ENCODE data around the gene RASSF10. TPM values are rescaled to one million over a fixed set of nuclear protein-coding genes. Genes with fewer than 3 reads are reported as not detected.

Gene RASSF10
- total and polyA plus RNA-seq, 2 experiments from 2014 or later: not detected

DNA sequence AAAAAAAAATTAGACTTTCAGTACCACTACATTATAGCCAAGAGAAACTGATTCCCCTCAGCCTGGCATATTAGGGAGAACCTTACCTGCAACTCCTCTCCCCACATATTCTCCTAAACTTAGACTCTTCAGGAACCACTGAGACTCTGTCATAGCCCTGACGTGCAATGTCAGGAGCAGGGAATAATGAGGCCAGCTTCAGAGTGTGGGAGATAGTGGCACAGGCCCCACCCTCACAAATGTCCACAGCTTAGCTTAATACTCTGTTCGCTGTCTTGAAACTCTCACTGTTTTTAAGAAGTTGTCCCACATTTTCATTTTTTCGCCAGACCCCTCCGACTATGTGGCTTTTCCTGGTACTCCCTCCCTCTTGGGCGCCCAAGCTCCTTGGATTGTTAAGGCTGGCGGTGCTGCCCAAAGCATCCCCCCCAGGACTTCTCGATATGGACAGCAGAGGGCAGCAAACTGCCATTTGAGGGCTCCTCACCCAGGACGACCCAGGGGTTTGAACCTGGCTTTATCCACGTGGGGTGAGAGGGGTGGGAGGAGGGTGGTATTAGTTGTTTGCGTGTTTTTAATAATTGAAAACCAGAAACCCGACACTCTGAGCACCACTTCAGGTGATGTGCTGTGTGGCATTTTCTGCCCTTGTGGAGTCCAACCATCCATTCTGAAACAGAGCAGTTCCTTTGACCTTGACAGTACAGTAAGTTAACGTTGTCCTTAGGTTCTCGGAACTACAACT, 45.2 kb upstream of the RASSF10 start:
- in situ Hi-C loops (cut with MboI): loop anchor here (5.0 to 10.0 kb wide), 2 partner anchors 188 to 381 kb away; no protein-coding TSS in a partner anchor
- Histone ChIP-seq H3K27me3 (replicated peaks; ENCODE audit: insufficient read depth) (no peaks in the 10 kb centered on the region), H3F3A (ENCODE audit: insufficient read depth) (no peaks in the 10 kb centered on the region), H4K20me1 (ENCODE audit: insufficient read depth) (no peaks in the 10 kb centered on the region), H3K4me1 (ENCODE audit: insufficient read depth) (peaks cover 3% of the 10 kb centered on the region; the same call in 1 of the 2 replicates), H3K9me3 (ENCODE audit: low read depth) (no peaks in the 10 kb centered on the region), H3K27ac (no peak overlapping the region), H3K36me3 (ENCODE audit: low read depth) (no peaks in the 10 kb centered on the region), H3K9me2 (ENCODE audit: insufficient read depth) (no peaks in the 10 kb centered on the region), H3K4me3 (no peak overlapping the region), H3K4me2 (ENCODE audit: unreplicated experiment) (no peak overlapping the region), H3K79me2 (ENCODE audit: insufficient read depth) (no peaks in the 10 kb centered on the region), H3K9ac (no peak overlapping the region), H2AFZ (peak overlapping the region; percentile 38; the same call in 1 of the 2 replicates)
- WGBS, 2 experiments (ENCODE audit: low coverage in 1 of 2, low lambda C conversion rate in 2 of 2, missing lambda C conversion rate in 2 of 2): 8 to 9% methylated on average over 13 of the region's 13 CpGs
- peak; percentile 73 for DNase-seq
- no peak for TF ChIP-seq EZH2 (IDR thresholded peaks at IDR 0.05; ENCODE audit: insufficient read depth, poor library complexity, severe bottlenecking)
- no peak for TF ChIP-seq EZH2phosphoT487 (IDR thresholded peaks at IDR 0.05; ENCODE audit: insufficient read depth, low read depth)

DNA sequence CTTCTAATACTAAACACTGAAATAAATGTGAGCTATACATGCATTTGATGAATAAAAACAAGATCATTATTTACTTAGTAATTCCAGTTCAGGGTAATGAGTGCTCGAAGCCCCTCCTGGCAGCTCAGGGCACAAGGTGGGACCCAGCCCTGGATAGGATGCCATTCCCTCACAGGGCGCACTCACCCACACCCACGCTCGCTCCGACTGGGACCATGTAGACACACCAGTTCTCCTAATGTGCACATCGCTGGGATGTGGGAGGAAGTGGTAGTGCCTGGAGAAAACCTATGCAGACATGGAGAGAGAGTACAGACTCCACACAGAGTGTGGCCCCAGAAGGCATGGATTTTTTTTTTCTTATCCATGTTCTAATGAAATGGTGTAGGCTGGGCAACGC, 44.5 kb upstream of the RASSF10 start:
- in situ Hi-C loops (cut with MboI): loop anchor here (5.0 to 10.0 kb wide), 2 partner anchors 188 to 380 kb away; no protein-coding TSS in a partner anchor
- TF ChIP-seq EZH2phosphoT487 (IDR thresholded peaks at IDR 0.05; ENCODE audit: insufficient read depth, low read depth) (no peak), EZH2 (IDR thresholded peaks at IDR 0.05; ENCODE audit: insufficient read depth, poor library complexity, severe bottlenecking) (no peak)

DNA sequence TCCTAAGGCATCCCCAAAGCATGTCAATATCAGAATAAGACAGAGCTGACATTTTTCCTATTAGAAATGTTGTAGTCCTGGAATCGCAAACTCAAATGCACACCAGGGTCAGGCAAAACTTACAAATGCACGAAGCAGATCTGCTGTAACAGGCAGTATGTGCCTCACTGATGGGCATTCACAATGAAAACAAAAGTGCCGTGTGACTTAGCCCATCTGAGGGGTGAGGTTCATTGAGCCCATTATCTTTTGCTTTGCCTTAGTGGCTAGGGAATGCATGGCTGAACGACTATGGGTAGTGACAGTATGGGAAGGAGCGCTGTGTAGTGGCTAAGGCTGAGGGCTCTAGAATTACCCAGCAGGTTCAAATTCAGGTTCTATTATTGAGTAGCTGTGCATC, 43.1 kb upstream of the RASSF10 start:
- Histone ChIP-seq H3K79me2 (ENCODE audit: insufficient read depth) (no peaks in the 10 kb centered on the region), H3K36me3 (ENCODE audit: low read depth) (no peaks in the 10 kb centered on the region), H3K9me3 (ENCODE audit: low read depth) (no peaks in the 10 kb centered on the region), H3F3A (ENCODE audit: insufficient read depth) (no peaks in the 10 kb centered on the region), H3K4me1 (ENCODE audit: insufficient read depth) (peaks cover 3% of the 10 kb centered on the region; the same call in 1 of the 2 replicates), H3K27me3 (replicated peaks; ENCODE audit: insufficient read depth) (no peaks in the 10 kb centered on the region), H4K20me1 (ENCODE audit: insufficient read depth) (no peaks in the 10 kb centered on the region), H3K9ac (no peak overlapping the region), H2AFZ (no peak overlapping the region), H3K4me2 (ENCODE audit: unreplicated experiment) (no peak overlapping the region), H3K9me2 (ENCODE audit: insufficient read depth) (no peaks in the 10 kb centered on the region), H3K27ac (no peak overlapping the region), H3K4me3 (no peak overlapping the region)
- in situ Hi-C loops (cut with MboI): loop anchor here (10.0 kb wide), 1 partner anchor 379 kb away; no protein-coding TSS in a partner anchor
- WGBS, 2 experiments (ENCODE audit: low coverage in 1 of 2, low lambda C conversion rate in 2 of 2, missing lambda C conversion rate in 2 of 2): 81 to 86% methylated on average over 5 of the region's 5 CpGs
- TF ChIP-seq EZH2 (IDR thresholded peaks at IDR 0.05; ENCODE audit: insufficient read depth, poor library complexity, severe bottlenecking): no peak
- no peak for TF ChIP-seq EZH2phosphoT487 (IDR thresholded peaks at IDR 0.05; ENCODE audit: insufficient read depth, low read depth)
- no peak for DNase-seq

More for the DNA sequence above, 44.5 kb upstream of the RASSF10 start:
- Histone ChIP-seq H3K27me3 (replicated peaks; ENCODE audit: insufficient read depth) (no peaks in the 10 kb centered on the region), H2AFZ (no peak overlapping the region), H3K9me3 (ENCODE audit: low read depth) (no peaks in the 10 kb centered on the region), H3K27ac (no peak overlapping the region), H3F3A (ENCODE audit: insufficient read depth) (no peaks in the 10 kb centered on the region), H4K20me1 (ENCODE audit: insufficient read depth) (no peaks in the 10 kb centered on the region), H3K9me2 (ENCODE audit: insufficient read depth) (no peaks in the 10 kb centered on the region), H3K9ac (no peak overlapping the region), H3K4me3 (no peak overlapping the region), H3K4me1 (ENCODE audit: insufficient read depth) (peaks cover 3% of the 10 kb centered on the region; the same call in 1 of the 2 replicates), H3K36me3 (ENCODE audit: low read depth) (no peaks in the 10 kb centered on the region), H3K4me2 (ENCODE audit: unreplicated experiment) (no peak overlapping the region), H3K79me2 (ENCODE audit: insufficient read depth) (no peaks in the 10 kb centered on the region)
- 79 to 81% methylated on average over 7 of the region's 7 CpGs for WGBS, 2 experiments (ENCODE audit: low coverage in 1 of 2, low lambda C conversion rate in 2 of 2, missing lambda C conversion rate in 2 of 2)
- no peak for DNase-seq

DNA sequence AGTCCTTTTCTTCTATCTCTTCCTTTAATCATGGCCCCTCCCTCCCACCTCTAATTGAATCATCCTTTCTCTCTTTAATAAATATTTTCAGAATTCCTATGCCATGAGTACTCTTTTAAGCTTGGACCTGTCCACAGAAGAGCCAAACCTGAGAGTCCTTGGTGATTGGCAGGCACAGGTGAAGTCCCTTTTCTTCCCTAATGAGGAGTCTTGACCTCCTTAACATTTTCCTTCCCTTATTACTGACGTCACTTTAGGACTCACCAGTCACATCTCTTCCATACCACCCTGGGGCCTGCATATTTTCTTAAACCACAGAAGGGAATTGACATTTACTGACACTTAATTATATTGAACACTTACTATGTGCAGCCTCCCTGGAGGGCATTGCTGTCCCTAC, 41.0 kb upstream of the RASSF10 start:
- no peaks in the 10 kb centered on the region for H3F3A ChIP-seq (ENCODE audit: insufficient read depth)
- in situ Hi-C loops (cut with MboI): loop anchor here (10.0 kb wide), 1 partner anchor 377 kb away; no protein-coding TSS in a partner anchor
- H3K9me3 ChIP-seq (ENCODE audit: low read depth): no peaks in the 10 kb centered on the region
- no peak overlapping the region for H3K4me3 ChIP-seq
- H2AFZ ChIP-seq: no peak overlapping the region
- no peaks in the 10 kb centered on the region for H4K20me1 ChIP-seq (ENCODE audit: insufficient read depth)
- H3K4me1 ChIP-seq (ENCODE audit: insufficient read depth): peaks cover 3% of the 10 kb centered on the region; the same call in 1 of the 2 replicates
- no peak for DNase-seq
- no peak overlapping the region for H3K4me2 ChIP-seq (ENCODE audit: unreplicated experiment)
- no peak overlapping the region for H3K27ac ChIP-seq
- no peaks in the 10 kb centered on the region for H3K79me2 ChIP-seq (ENCODE audit: insufficient read depth)
- H3K36me3 ChIP-seq (ENCODE audit: low read depth): no peaks in the 10 kb centered on the region
- no peak overlapping the region for H3K9ac ChIP-seq
- no peaks in the 10 kb centered on the region for H3K9me2 ChIP-seq (ENCODE audit: insufficient read depth)
- no peaks in the 10 kb centered on the region for H3K27me3 ChIP-seq (replicated peaks; ENCODE audit: insufficient read depth)
- WGBS, 2 experiments (ENCODE audit: low coverage in 1 of 2, low lambda C conversion rate in 2 of 2, missing lambda C conversion rate in 2 of 2): 43 to 55% methylated on average over 1 of the region's 1 CpG
- TF ChIP-seq EZH2phosphoT487 (IDR thresholded peaks at IDR 0.05; ENCODE audit: insufficient read depth, low read depth): no peak
- no peak for TF ChIP-seq EZH2 (IDR thresholded peaks at IDR 0.05; ENCODE audit: insufficient read depth, poor library complexity, severe bottlenecking)

All from GM23248 (cell line).